KMS-11 (cell line): Measurements from ENCODE around the gene TAF11L8.
"Not testable (repeated sequence)": the region's sequence is repeated elsewhere in the genome, so short reads cannot be mapped to it uniquely, and the experiment has no call there.

ENCODE experiments used
- H2AFZ ChIP-seq: fragments of 200-600 bp; sonication (generic); 2 replicates; pipeline ENCODE4 v1.6.1; 2016; ENCODE audit warnings: antibody characterized with exemption, mixed run types, low read depth
- H3K27ac ChIP-seq: fragments of 200-600 bp; sonication (generic); 2 replicates; pipeline ENCODE4 v1.6.1; 2016; ENCODE audit warnings: mild to moderate bottlenecking, mixed run types
- H3K27me3 ChIP-seq: fragments of 200-600 bp; sonication (generic); 2 replicates; pipeline ENCODE4 v1.6.1; 2017; ENCODE audit warnings: mild to moderate bottlenecking, low read depth, mixed run types, moderate library complexity; ENCODE audit not compliant: insufficient read depth
- H3K36me3 ChIP-seq: fragments of 200-600 bp; sonication (generic); 2 replicates; pipeline ENCODE4 v1.6.1; 2017; ENCODE audit warnings: mild to moderate bottlenecking, mixed run types; ENCODE audit not compliant: insufficient read depth
- H3K4me1 ChIP-seq: fragments of 200-600 bp; sonication (generic); 2 replicates; pipeline ENCODE4 v1.6.1; 2016; ENCODE audit warnings: mild to moderate bottlenecking, low read depth, mixed run types; ENCODE audit not compliant: poor library complexity, severe bottlenecking
- H3K4me2 ChIP-seq: fragments of 200-600 bp; sonication (generic); 2 replicates; pipeline ENCODE4 v1.7.0; 2016; ENCODE audit warnings: mild to moderate bottlenecking, mixed run types
- H3K4me3 ChIP-seq: fragments of 200-600 bp; sonication (generic); IDR thresholded peaks from 2 replicates; pipeline ENCODE4 v1.6.1; 2017; ENCODE audit warnings: low read depth, low read length, mixed read lengths; ENCODE audit not compliant: insufficient read depth
- H3K79me2 ChIP-seq: fragments of 200-600 bp; sonication (generic); 2 replicates; pipeline ENCODE4 v1.6.1; 2016; ENCODE audit warnings: low read depth, mixed run types; ENCODE audit not compliant: insufficient read depth
- H3K9ac ChIP-seq: fragments of 200-600 bp; sonication (generic); 2 replicates; pipeline ENCODE4 v1.6.1; 2016; ENCODE audit warnings: mild to moderate bottlenecking, mixed run types
- H4K20me1 ChIP-seq: fragments of 200-600 bp; sonication (generic); 2 replicates; pipeline ENCODE4 v1.6.1; 2016; ENCODE audit warnings: mild to moderate bottlenecking, mixed run types; ENCODE audit not compliant: insufficient read depth
- TF ChIP-seq, protein P1 (sequence below): fragments of 200-600 bp; sonication (generic); conservative IDR thresholded peaks from 2 replicates; pipeline ENCODE4 v1.6.1; 2017; ENCODE audit warnings: low read depth, mild to moderate bottlenecking, antibody characterized with exemption, low read length, moderate library complexity, mixed read lengths

The TAF11L8 gene

DNA sequence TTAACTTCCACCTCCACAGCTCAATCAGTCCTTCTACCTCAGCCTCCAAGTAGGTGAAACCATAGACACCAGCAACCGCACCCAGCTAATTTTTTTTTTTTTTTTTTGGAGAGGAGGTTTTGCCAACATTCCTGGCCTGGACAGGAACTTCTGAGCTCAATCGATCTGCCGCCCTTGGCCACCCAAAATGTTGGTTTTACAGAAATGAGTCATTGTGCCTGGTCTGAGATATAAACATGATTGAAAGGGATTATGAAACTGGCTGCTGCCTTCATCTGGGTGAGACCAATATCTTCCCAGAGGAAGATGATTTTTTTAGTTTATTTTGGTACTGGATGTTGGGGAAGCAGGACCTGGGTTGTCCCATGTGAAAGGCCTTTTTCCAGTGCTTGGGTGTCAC lies 28.6 kb upstream of the TAF11L8 start:
- Histone ChIP-seq H3K27ac (no peak overlapping the region), H2AFZ (no peak overlapping the region), H3K4me3 (no peak overlapping the region), H3K27me3 (no peaks in the 10 kb centered on the region), H3K4me1 (no peaks in the 10 kb centered on the region), H4K20me1 (no peaks in the 10 kb centered on the region), H3K36me3 (no peaks in the 10 kb centered on the region), H3K79me2 (no peaks in the 10 kb centered on the region), H3K9ac (no peak overlapping the region), H3K4me2 (no peak overlapping the region)
- TF ChIP-seq, protein P1, sequence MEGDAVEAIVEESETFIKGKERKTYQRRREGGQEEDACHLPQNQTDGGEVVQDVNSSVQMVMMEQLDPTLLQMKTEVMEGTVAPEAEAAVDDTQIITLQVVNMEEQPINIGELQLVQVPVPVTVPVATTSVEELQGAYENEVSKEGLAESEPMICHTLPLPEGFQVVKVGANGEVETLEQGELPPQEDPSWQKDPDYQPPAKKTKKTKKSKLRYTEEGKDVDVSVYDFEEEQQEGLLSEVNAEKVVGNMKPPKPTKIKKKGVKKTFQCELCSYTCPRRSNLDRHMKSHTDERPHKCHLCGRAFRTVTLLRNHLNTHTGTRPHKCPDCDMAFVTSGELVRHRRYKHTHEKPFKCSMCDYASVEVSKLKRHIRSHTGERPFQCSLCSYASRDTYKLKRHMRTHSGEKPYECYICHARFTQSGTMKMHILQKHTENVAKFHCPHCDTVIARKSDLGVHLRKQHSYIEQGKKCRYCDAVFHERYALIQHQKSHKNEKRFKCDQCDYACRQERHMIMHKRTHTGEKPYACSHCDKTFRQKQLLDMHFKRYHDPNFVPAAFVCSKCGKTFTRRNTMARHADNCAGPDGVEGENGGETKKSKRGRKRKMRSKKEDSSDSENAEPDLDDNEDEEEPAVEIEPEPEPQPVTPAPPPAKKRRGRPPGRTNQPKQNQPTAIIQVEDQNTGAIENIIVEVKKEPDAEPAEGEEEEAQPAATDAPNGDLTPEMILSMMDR, result no peak

DNA sequence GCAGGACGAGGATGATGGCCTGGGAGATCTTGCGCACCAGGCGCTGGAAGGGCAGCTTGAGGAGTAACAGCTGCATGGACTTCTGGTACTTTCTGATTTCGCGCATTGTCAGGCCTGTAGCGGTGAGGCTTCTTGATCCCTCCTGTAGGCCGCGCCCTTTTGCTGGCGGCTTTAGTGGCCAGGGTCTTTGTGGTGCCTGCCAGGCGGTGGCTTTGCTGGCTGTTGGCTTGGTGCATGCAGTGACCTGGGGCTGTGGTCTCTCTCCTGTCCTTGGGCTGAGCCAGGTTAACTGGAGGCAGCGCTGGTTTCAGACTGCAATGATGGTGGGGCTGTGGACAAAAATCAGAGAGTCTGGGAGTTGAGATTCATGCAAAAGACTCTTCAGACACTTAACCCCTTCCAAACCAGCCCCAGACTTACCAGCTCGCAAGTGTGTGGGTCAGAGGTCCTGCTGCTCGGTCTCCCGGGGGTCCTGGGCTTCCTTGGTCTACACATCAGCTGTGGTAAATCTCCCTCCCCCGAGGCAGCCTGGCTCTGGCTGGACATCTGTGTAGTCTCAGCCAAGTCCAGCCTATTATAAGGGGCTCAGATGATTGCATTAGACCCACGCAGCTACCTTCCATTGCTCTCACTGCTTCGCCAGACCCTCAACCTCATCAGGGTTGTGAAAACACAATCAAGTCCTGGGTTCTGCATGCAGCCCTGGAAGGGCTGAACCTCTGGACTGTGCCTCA lies 24.3 kb upstream of the TAF11L8 start:
- no peak overlapping the region for H2AFZ ChIP-seq
- H3K4me1 ChIP-seq, result no peaks in the 10 kb centered on the region
- no peak overlapping the region for H3K27ac ChIP-seq
- H4K20me1 ChIP-seq, result no peaks in the 10 kb centered on the region
- H3K4me2 ChIP-seq, result no peak overlapping the region
- no peak overlapping the region for H3K4me3 ChIP-seq
- no peaks in the 10 kb centered on the region for H3K79me2 ChIP-seq
- TF ChIP-seq, protein P1, result no peak
- H3K36me3 ChIP-seq, result no peaks in the 10 kb centered on the region
- no peak overlapping the region for H3K9ac ChIP-seq
- H3K27me3 ChIP-seq, result no peaks in the 10 kb centered on the region

DNA sequence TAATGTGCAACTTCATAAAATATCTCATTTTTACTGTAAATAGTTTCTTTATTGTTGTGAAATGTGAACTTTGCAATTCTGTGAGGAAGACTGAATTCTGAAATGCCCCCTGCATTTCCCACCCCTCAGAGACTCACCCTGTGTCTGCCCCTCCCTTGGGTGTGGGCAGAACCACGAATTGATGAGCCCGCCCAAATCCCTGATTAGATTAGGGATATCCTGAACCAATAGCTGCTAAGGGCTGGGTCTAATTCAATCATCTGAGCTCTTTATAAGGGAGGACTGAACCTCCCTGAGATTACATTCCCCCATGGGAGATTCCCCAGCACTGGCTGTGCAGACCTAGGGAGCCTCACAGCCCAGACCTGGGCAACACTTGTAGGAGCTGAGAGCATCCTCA lies 19.3 kb upstream of the TAF11L8 start, which contains the start of gene TAF11L12:
Gene TAF11L12, plus strand, starts transcription at position 301 of the 400 bp plus-strand sequence.
- H3K79me2 ChIP-seq, result not testable (repeated sequence)

DNA sequence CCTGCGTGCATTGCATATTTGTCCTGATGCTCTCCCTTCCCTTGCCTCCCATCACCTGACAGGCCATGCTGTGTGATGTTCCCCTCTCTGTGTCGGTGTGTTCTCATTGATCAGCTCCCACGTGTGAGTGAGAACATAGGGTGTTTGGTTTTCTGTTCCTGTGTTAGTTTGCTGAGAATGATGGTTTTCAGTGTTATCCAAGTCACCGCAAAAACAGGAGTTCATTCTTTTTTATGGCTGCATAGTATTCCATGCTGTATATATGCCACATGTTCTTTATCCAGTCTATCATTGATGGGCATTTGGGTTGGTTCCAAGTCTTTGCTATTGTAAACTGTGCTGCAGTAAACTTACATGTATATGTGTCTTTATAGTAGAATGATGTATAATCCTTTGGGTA lies 16.7 kb upstream of the TAF11L8 start:
- not testable (repeated sequence) for H3K27ac ChIP-seq, H3K4me1 ChIP-seq, H3K27me3 ChIP-seq, H2AFZ ChIP-seq, H3K9ac ChIP-seq, H3K79me2 ChIP-seq, H3K4me2 ChIP-seq, H3K4me3 ChIP-seq, H3K36me3 ChIP-seq, H4K20me1 ChIP-seq

More for the DNA sequence above, 19.3 kb upstream of the TAF11L8 start, which contains the start of gene TAF11L12:
- not testable (repeated sequence) for H3K9ac ChIP-seq, H2AFZ ChIP-seq, H3K4me1 ChIP-seq, H4K20me1 ChIP-seq, H3K4me2 ChIP-seq, H3K4me3 ChIP-seq, H3K27ac ChIP-seq, H3K36me3 ChIP-seq, H3K27me3 ChIP-seq

DNA sequence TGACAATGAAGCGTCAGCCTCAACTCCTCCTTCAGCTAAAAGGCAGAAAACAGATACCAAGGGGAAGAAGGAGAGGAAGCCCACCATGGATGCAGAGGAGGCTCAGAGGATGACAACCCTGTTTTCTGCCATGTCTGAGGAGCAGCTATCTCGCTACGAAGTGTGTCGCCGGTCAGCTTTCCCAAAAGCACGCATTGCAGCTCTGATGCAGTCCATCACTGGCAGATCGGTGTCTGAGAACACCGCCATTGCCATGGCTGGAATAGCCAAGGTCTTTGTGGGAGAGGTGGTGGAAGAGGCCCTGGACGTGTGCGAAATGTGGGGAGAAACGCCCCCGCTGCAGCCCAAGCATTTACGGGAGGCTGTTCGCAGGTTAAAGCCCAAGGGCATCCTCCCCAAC lies 14.2 kb upstream of the TAF11L8 start:
- Histone ChIP-seq H3K4me1 (no peaks in the 10 kb centered on the region), H3K27ac (no peak overlapping the region), H3K27me3 (no peaks in the 10 kb centered on the region), H3K36me3 (no peaks in the 10 kb centered on the region), H2AFZ (no peak overlapping the region), H3K9ac (no peak overlapping the region), H3K4me3 (no peak overlapping the region), H4K20me1 (no peaks in the 10 kb centered on the region), H3K4me2 (no peak overlapping the region), H3K79me2 (no peaks in the 10 kb centered on the region)
- TF ChIP-seq, protein P1, result no peak

DNA sequence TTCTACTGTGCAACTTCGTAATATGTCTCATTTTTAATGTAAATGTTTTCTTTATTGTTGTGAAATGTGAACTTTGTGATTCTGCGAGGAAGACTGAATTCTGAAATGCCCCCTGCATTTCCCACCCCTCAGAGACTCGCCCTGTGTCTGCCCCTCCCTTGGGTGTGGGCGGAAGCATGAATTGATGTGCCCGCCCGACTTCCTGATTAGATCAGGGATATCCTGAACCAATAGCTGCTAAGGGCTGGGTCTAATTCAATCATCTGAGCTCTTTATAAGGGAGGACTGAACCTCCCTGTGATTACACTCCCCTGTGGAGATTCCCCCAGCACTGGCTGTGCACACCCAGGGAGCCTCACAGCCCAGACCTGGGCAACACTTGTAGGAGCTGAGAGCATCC lies 13.1 kb upstream of the TAF11L8 start, which contains the start of gene TAF11L11:
Gene TAF11L11, plus strand, starts transcription at position 304 of the 400 bp plus-strand sequence.
- not testable (repeated sequence) for H3K4me1 ChIP-seq, H2AFZ ChIP-seq, H3K27ac ChIP-seq, H3K27me3 ChIP-seq, H3K79me2 ChIP-seq, H3K4me2 ChIP-seq, H3K4me3 ChIP-seq, H3K36me3 ChIP-seq, H4K20me1 ChIP-seq, H3K9ac ChIP-seq

DNA sequence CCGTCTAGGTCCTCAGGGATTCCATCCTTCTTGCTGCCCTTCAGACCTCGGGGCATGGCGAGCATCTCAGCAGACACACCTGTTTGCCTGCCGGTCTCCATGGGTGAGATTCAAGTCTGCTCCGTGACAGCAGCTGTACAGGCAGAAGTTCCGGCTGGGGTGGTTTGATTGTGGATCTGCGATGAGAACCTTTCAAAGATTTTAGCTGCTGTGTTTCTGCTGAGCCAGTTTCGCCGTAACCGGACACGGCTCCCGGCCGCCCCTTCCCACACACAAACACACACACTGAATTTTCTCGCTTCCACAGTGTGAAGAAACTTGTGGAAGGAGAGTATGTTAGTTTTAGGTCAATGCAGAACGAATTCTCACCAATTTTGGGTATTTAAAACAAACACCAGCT lies 7.0 kb upstream of the TAF11L8 start, which contains the start of gene TAF11L10:
Gene TAF11L10, minus strand, starts transcription at position 101 of the 400 bp plus-strand sequence.
- H3K4me1 ChIP-seq, H3K36me3 ChIP-seq, H3K9ac ChIP-seq, H2AFZ ChIP-seq, H3K27ac ChIP-seq, H3K4me2 ChIP-seq, H3K4me3 ChIP-seq, H3K27me3 ChIP-seq, H3K79me2 ChIP-seq, H4K20me1 ChIP-seq: not testable (repeated sequence)

DNA sequence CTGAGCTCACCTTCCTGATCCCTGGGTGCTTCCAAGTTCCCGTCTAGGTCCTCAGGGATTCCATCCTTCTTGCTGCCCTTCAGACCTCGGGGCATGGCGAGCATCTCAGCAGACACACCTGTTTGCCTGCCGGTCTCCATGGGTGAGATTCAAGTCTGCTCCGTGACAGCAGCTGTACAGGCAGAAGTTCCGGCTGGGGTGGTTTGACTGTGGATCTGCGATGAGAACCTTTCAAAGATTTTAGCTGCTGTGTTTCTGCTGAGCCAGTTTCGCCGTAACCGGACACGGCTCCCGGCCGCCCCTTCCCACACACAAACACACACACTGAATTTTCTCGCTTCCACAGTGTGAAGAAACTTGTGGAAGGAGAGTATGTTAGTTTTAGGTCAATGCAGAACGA lies 3.5 kb upstream of the TAF11L8 start, which contains the start of gene TAF11L9:
Gene TAF11L9, minus strand, starts transcription at position 140 of the 400 bp plus-strand sequence.
- not testable (repeated sequence) for H3K9ac ChIP-seq, H3K27ac ChIP-seq, H3K4me1 ChIP-seq, H3K4me3 ChIP-seq, H4K20me1 ChIP-seq, H3K79me2 ChIP-seq, H3K4me2 ChIP-seq, H2AFZ ChIP-seq, H3K27me3 ChIP-seq, H3K36me3 ChIP-seq
